Natural killer cell (primary cell): ENCODE data around the gene NDUFA3. TPM values are rescaled to one million over a fixed set of nuclear protein-coding genes. Genes with fewer than 3 reads are reported as not detected.
"Not testable (repeated sequence)": the region's sequence is repeated elsewhere in the genome, so short reads cannot be mapped to it uniquely, and the experiment has no call there.

ENCODE experiments used
- ATAC-seq, 3 donors: fragments of 150-1000 bp in 2 of 3; fragments of 200-7000 bp in 1 of 3; cut with Tn5 transposase; 1 replicate in 1 of 3; 2 replicates in 2 of 3; pipeline ENCODE4 v1.10.0; 2021; ENCODE audit warnings: mild to moderate bottlenecking in 2 of 3, moderate library complexity in 2 of 3
- DNase-seq, 2 donors: peaks; one replicate each; pipeline versions ENCODE4 v3.0.0 to v3.0.0-alpha.2; 2013 to 2021; ENCODE audit warnings: mixed read lengths in 1 of 2
- H3K27ac ChIP-seq: one replicate; pipeline ENCODE4 v1.5.1; 2013; ENCODE audit warnings: mild to moderate bottlenecking, low read length
- H3K27me3 ChIP-seq: one replicate; pipeline ENCODE4 v1.6.1; 2013; ENCODE audit warnings: low read length; ENCODE audit not compliant: control insufficient read depth, insufficient read depth
- H3K36me3 ChIP-seq: one replicate; pipeline ENCODE4 v1.6.1; 2013; ENCODE audit warnings: low read length; ENCODE audit not compliant: control insufficient read depth, insufficient read depth
- H3K4me1 ChIP-seq: one replicate; pipeline ENCODE4 v1.6.1; 2013; ENCODE audit warnings: low read length; ENCODE audit not compliant: control insufficient read depth, insufficient read depth
- H3K4me3 ChIP-seq: one replicate; pipeline ENCODE4 v1.5.1; 2013; ENCODE audit warnings: low read length
- H3K9me3 ChIP-seq: one replicate; pipeline ENCODE4 v1.6.1; 2013; ENCODE audit warnings: low read length; ENCODE audit not compliant: control insufficient read depth, insufficient read depth
- H3K27ac Mint-ChIP-seq, 2 donors: one replicate each; pipeline ENCODE4 v1.8.0; 2022; ENCODE audit warnings: mild to moderate bottlenecking in 2 of 2, mixed read lengths in 2 of 2, moderate library complexity in 1 of 2
- H3K27me3 Mint-ChIP-seq, 2 donors: one replicate each; pipeline ENCODE4 v1.8.0; 2022; ENCODE audit warnings: low read depth in 2 of 2, mixed read lengths in 2 of 2
- H3K36me3 Mint-ChIP-seq: one replicate; pipeline ENCODE4 v1.8.0; 2022; ENCODE audit warnings: mixed read lengths
- H3K4me1 Mint-ChIP-seq, 2 donors: one replicate each; pipeline ENCODE4 v1.8.0; 2022; ENCODE audit warnings: mixed read lengths in 2 of 2
- H3K4me3 Mint-ChIP-seq: one replicate; pipeline ENCODE4 v1.8.0; 2022; ENCODE audit warnings: mild to moderate bottlenecking, moderate library complexity, mixed read lengths
- H3K9me3 Mint-ChIP-seq, 2 donors: one replicate each; pipeline ENCODE4 v1.8.0; 2022; ENCODE audit warnings: mixed read lengths in 2 of 2
- CTCF ChIP-seq: fragments of 200-600 bp; IDR thresholded peaks from one replicate; pipeline ENCODE4 v1.8.0; 2022; ENCODE audit warnings: antibody characterized with exemption
- WGBS: methylation state at CpG from one replicate; pipeline ENCODE4 v1.1.7; 2013; ENCODE audit warnings: missing lambda C conversion rate; ENCODE audit not compliant: insufficient coverage; 5-methylcytosine and 5-hydroxymethylcytosine counted together
- intact Hi-C: fragments of 100-400 bp; cut with micrococcal nuclease; formaldehyde crosslinking; loops from one replicate; pipeline ENCODE4 v1.14.2; 2022
- total RNA-seq, 4 donors: library from RNA; stranded (reverse); fragments of 120-200 nt in 1 of 4; gene quantifications; one replicate each; pipeline versions ENCODE4 v1.2.3 to v1.2.4, GENCODE V29; 2013 to 2022

The NDUFA3 gene
- total RNA-seq, 3 donors from 2014 or later (not counting 1 experiment from before 2014, with no cell fraction given), result 48.4 to 91.9 (median 71.4) TPM

- no peak overlapping the region for H3K27ac Mint-ChIP-seq
- no peak overlapping the region for H3K4me3 Mint-ChIP-seq
- no peak for ATAC-seq
- TF ChIP-seq CTCF, result no peak
- no peak for DNase-seq
- no peak overlapping the region for H3K27ac ChIP-seq
- H3K4me1 ChIP-seq, result peaks cover 34% of the 10 kb centered on the region
- H3K4me3 ChIP-seq, result no peak overlapping the region
- no peaks in the 10 kb centered on the region for H3K9me3 Mint-ChIP-seq
- 92% methylated on average over 10 of the region's 12 CpGs for WGBS
- H3K27me3 Mint-ChIP-seq, result peaks cover 0 to 6% of the 10 kb centered on the region in 2 donors
- intact Hi-C loops, result no loop called here
- H3K36me3 Mint-ChIP-seq, result no peaks in the 10 kb centered on the region
- no peaks in the 10 kb centered on the region for H3K9me3 ChIP-seq
- peaks cover 3% of the 10 kb centered on the region for H3K27me3 ChIP-seq
- peaks cover 27 to 37% of the 10 kb centered on the region in 2 donors for H3K4me1 Mint-ChIP-seq
- no peaks in the 10 kb centered on the region for H3K36me3 ChIP-seq
These were observed 3.3 kb upstream of the NDUFA3 start for GRCh38 chr19:54099190-54099902.

- H3K27ac ChIP-seq, H3K36me3 Mint-ChIP-seq, H3K4me3 ChIP-seq, DNase-seq, H3K27ac Mint-ChIP-seq, intact Hi-C loops, H3K27me3 Mint-ChIP-seq, ATAC-seq, H3K9me3 ChIP-seq, H3K36me3 ChIP-seq, H3K27me3 ChIP-seq, H3K4me3 Mint-ChIP-seq, H3K9me3 Mint-ChIP-seq: not testable (repeated sequence)
- WGBS, result 95% methylated on average over 9 of the region's 9 CpGs
- peaks cover 34% of the 10 kb centered on the region for H3K4me1 ChIP-seq
- H3K4me1 Mint-ChIP-seq, result peaks cover 24 to 37% of the 10 kb centered on the region in 2 donors
These were observed 2.8 kb upstream of the NDUFA3 start for GRCh38 chr19:54099903-54100255.

- Mint-ChIP-seq H3K9me3 (no peaks in the 10 kb centered on the region), H3K27ac (peak within 1 kb of the TSS; percentile 39 to 80), H3K4me3 (peak within 1 kb of the TSS; percentile 97), H3K27me3 (peaks cover 0 to 6% of the 10 kb centered on the region in 2 donors), H3K4me1 (peaks cover 24 to 36% of the 10 kb centered on the region in 2 donors), H3K36me3 (no peaks in the 10 kb centered on the region)
- Histone ChIP-seq H3K4me3 (no peak within 1 kb of the TSS), H3K36me3 (peaks cover 3% of the 10 kb centered on the region), H3K4me1 (peaks cover 28% of the 10 kb centered on the region), H3K27ac (no peak within 1 kb of the TSS), H3K9me3 (no peaks in the 10 kb centered on the region), H3K27me3 (no peaks in the 10 kb centered on the region)
- ATAC-seq (no peak), DNase-seq (no peak)
- 51% methylated on average over 5 of the region's 5 CpGs for WGBS
- no peak for TF ChIP-seq CTCF
- intact Hi-C loops, result no loop called here
These were observed 2.1 kb upstream of the NDUFA3 start, which contains the start of gene OSCAR for GRCh38 chr19:54100561-54100960. Gene OSCAR (minus strand): TSS chr19:54100803. CDS start chr19:54100792, 11 bp downstream.

- no peaks in the 10 kb centered on the region for H3K9me3 ChIP-seq
- H3K4me1 ChIP-seq, result peaks cover 14% of the 10 kb centered on the region
- Mint-ChIP-seq H3K4me3 (peak overlapping the region; percentile 35), H3K27me3 (no peaks in the 10 kb centered on the region), H3K36me3 (no peaks in the 10 kb centered on the region), H3K9me3 (no peaks in the 10 kb centered on the region), H3K4me1 (peaks cover 13 to 30% of the 10 kb centered on the region in 2 donors), H3K27ac (peak overlapping the region in 1 of 2 donors; percentile 28)
- no peaks in the 10 kb centered on the region for H3K27me3 ChIP-seq
- ATAC-seq (no peak), DNase-seq (no peak)
- H3K27ac ChIP-seq, result no peak overlapping the region
- H3K4me3 ChIP-seq, result no peak overlapping the region
- intact Hi-C loops, result no loop called here
- peaks cover 39% of the 10 kb centered on the region for H3K36me3 ChIP-seq
- WGBS, result 90% methylated on average over 10 of the region's 11 CpGs
- TF ChIP-seq CTCF, result no peak
These were observed 2.5 kb downstream of the NDUFA3 start for GRCh38 chr19:54104998-54105715.
